ENCODE measurements around the gene TSSK3. TPM values are rescaled to one million over a fixed set of nuclear protein-coding genes. Genes with fewer than 3 reads are reported as not detected.

The TSSK3 gene
- total and polyA plus RNA-seq, 2 experiments from 2014 or later, result not detected

GRCh38 chr1:32405672-32406467 is 43.5 kb downstream of the TSSK3 start:
- Histone ChIP-seq H2AFZ (no peak overlapping the region), H3K9me2 (ENCODE audit: insufficient read depth) (no peaks in the 10 kb centered on the region), H3K27me3 (ENCODE audit: insufficient read depth) (no peaks in the 10 kb centered on the region), H3F3A (replicated peaks; ENCODE audit: low read depth) (no peaks in the 10 kb centered on the region), H3K36me3 (ENCODE audit: insufficient read depth) (no peaks in the 10 kb centered on the region), H3K4me1 (ENCODE audit: insufficient read depth) (no peaks in the 10 kb centered on the region; the same call in 1 of the 2 replicates), H3K79me2 (replicated peaks; ENCODE audit: insufficient read depth) (no peaks in the 10 kb centered on the region), H3K4me3 (no peak overlapping the region), H3K4me2 (no peak overlapping the region), H4K20me1 (replicated peaks; ENCODE audit: insufficient read depth) (no peaks in the 10 kb centered on the region), H3K27ac (ENCODE audit: low read depth) (no peak overlapping the region)
- no peak overlapping the region for H3K27ac Mint-ChIP-seq
- peaks cover 3% of the 10 kb centered on the region; the same call in 1 of the 3 replicates for H3K9me3 Mint-ChIP-seq
- peaks cover 2% of the 10 kb centered on the region; the same call in 1 of the 3 replicates for H3K4me1 Mint-ChIP-seq
- ATAC-seq (no peak), DNase-seq (ENCODE audit: low spot score) (no peak)
- no peak overlapping the region for H3K4me3 Mint-ChIP-seq
- peaks cover 4% of the 10 kb centered on the region for H3K27me3 Mint-ChIP-seq (ENCODE audit: insufficient read depth, low read depth, poor library complexity)
- TF ChIP-seq CREB1 (CRISPR knock-in tag; IDR thresholded peaks at IDR 0.05; ENCODE audit: low read depth), result no peak
- no peak for TF ChIP-seq ZNF331 (CRISPR knock-in tag; IDR thresholded peaks at IDR 0.05; ENCODE audit: low read depth)
- no peak for TF ChIP-seq EZH2 (IDR thresholded peaks at IDR 0.05; ENCODE audit: low read depth, unreplicated experiment)
- no peak for TF ChIP-seq POLR2AphosphoS5 (IDR thresholded peaks at IDR 0.05; ENCODE audit: low read depth)
- no peak for TF ChIP-seq ETS1 (IDR thresholded peaks at IDR 0.05)
- TF ChIP-seq NANOG (IDR thresholded peaks at IDR 0.05; ENCODE audit: borderline replicate concordance), result no peak
- no peak for TF ChIP-seq STAT1 (IDR thresholded peaks at IDR 0.05; ENCODE audit: unreplicated experiment)
- TF ChIP-seq CTCF (conservative IDR thresholded peaks at IDR 0.05; ENCODE audit: low read depth in 2 of 2), result no peak
- no peak for TF ChIP-seq ZNF462 (CRISPR knock-in tag; IDR thresholded peaks at IDR 0.05)
- TF ChIP-seq ZNF114 (CRISPR knock-in tag; IDR thresholded peaks at IDR 0.05), result no peak
- TF ChIP-seq REST (IDR thresholded peaks at IDR 0.05; ENCODE audit: unreplicated experiment), result no peak
- no peak for TF ChIP-seq EZH2phosphoT487 (IDR thresholded peaks at IDR 0.05; ENCODE audit: unreplicated experiment)
- no peak for TF ChIP-seq JUNB (IDR thresholded peaks at IDR 0.05; ENCODE audit: unreplicated experiment)
- H3K36me3 Mint-ChIP-seq (ENCODE audit: low read depth), result no peaks in the 10 kb centered on the region
